CD4-positive, alpha-beta memory T cell (primary cell): ENCODE measurements around the gene KCNN1. TPM values are rescaled to one million over a fixed set of nuclear protein-coding genes. Genes with fewer than 3 reads are reported as not detected.
"Not testable (repeated sequence)": the region's sequence is repeated elsewhere in the genome, so short reads cannot be mapped to it uniquely, and the experiment has no call there.

Source experiments
- CTCF ChIA-PET: fragments of 350-600 bp; sonication (Branson Sonifier 250); formaldehyde crosslinking; loops from one replicate; lab custom pipeline; 2021; ENCODE audit warnings: inconsistent platforms; ENCODE audit not compliant: partially characterized antibody; lab: Charles Lee
- POLR2A ChIA-PET: fragments of 350-600 bp; sonication (Branson Sonifier 250); formaldehyde crosslinking; loops from one replicate; lab custom pipeline; 2021; ENCODE audit not compliant: partially characterized antibody; lab: Charles Lee
- DNase-seq, 5 donors: peaks; one replicate each; pipeline versions ENCODE4 v3.0.0 to v3.0.0-alpha.2; 2020 to 2022; ENCODE audit warnings: mixed read lengths in 1 of 5
- H3K27ac ChIP-seq: one replicate; pipeline ENCODE4 v1.7.0; 2013; ENCODE audit warnings: low read depth, low read length
- H3K27me3 ChIP-seq: 2 replicates; pipeline ENCODE4 v1.7.0; 2013; ENCODE audit warnings: mild to moderate bottlenecking, low read length, moderate library complexity; ENCODE audit not compliant: insufficient read depth
- H3K36me3 ChIP-seq: 2 replicates; pipeline ENCODE4 v1.7.0; 2013; ENCODE audit warnings: mild to moderate bottlenecking, low read length, moderate library complexity; ENCODE audit not compliant: insufficient read depth
- H3K4me1 ChIP-seq: 2 replicates; pipeline ENCODE4 v1.7.0; 2013; ENCODE audit warnings: mild to moderate bottlenecking, low read length, moderate library complexity; ENCODE audit not compliant: insufficient read depth
- H3K4me3 ChIP-seq, 2 donors: one replicate each; pipeline ENCODE4 v1.7.0; 2013; ENCODE audit warnings: low read length in 2 of 2, mild to moderate bottlenecking in 1 of 2
- H3K9me3 ChIP-seq, 2 donors: one replicate each; pipeline ENCODE4 v1.7.0; 2013; ENCODE audit warnings: low read length in 2 of 2, control low read depth in 1 of 2; ENCODE audit not compliant: control insufficient read depth in 1 of 2
- H3K27ac Mint-ChIP-seq, 7 donors: one replicate each; pipeline ENCODE4 v1.8.0; 2020 to 2021; ENCODE audit warnings: mixed read lengths in 7 of 7, mild to moderate bottlenecking in 6 of 7, inconsistent platforms in 3 of 7, moderate library complexity in 3 of 7
- H3K27me3 Mint-ChIP-seq, 2 donors: one replicate each; pipeline ENCODE4 v1.8.0; 2020 to 2021; ENCODE audit warnings: mixed read lengths in 2 of 2
- H3K36me3 Mint-ChIP-seq, 2 donors: one replicate each; pipeline ENCODE4 v1.8.0; 2020 to 2021; ENCODE audit warnings: mixed read lengths in 2 of 2, inconsistent platforms in 1 of 2, mild to moderate bottlenecking in 1 of 2
- H3K4me1 Mint-ChIP-seq, 4 donors: one replicate each; pipeline ENCODE4 v1.8.0; 2020 to 2021; ENCODE audit warnings: mixed read lengths in 4 of 4, mild to moderate bottlenecking in 1 of 4
- H3K4me3 Mint-ChIP-seq, 8 donors: one replicate each; pipeline ENCODE4 v1.8.0; 2020 to 2021; ENCODE audit warnings: mixed read lengths in 8 of 8, mild to moderate bottlenecking in 7 of 8, moderate library complexity in 6 of 8, inconsistent platforms in 3 of 8
- H3K9me3 Mint-ChIP-seq, 8 donors: one replicate each; pipeline ENCODE4 v1.8.0; 2020 to 2021; ENCODE audit warnings: mixed read lengths in 8 of 8, mild to moderate bottlenecking in 5 of 8, inconsistent platforms in 3 of 8, moderate library complexity in 1 of 8
- intact Hi-C: fragments of 100-400 bp; cut with micrococcal nuclease; formaldehyde crosslinking; loops from one replicate; pipeline ENCODE4 v1.15.1; 2023
- polyA plus RNA-seq, 2 donors: library from polyadenylated mRNA; unstranded; fragments of 300-500 nt; fragmentation: Illumina TruSeq; gene quantifications; one replicate each; pipeline ENCODE4 v1.2.3, GENCODE V29; 2021
- total RNA-seq, 2 experiments: library from RNA; stranded (reverse); gene quantifications; one replicate each; pipeline ENCODE4 v1.2.3, GENCODE V29; 2021

KCNN1 gene
- total and polyA plus RNA-seq, 4 experiments from 2014 or later, result not detected

DNA sequence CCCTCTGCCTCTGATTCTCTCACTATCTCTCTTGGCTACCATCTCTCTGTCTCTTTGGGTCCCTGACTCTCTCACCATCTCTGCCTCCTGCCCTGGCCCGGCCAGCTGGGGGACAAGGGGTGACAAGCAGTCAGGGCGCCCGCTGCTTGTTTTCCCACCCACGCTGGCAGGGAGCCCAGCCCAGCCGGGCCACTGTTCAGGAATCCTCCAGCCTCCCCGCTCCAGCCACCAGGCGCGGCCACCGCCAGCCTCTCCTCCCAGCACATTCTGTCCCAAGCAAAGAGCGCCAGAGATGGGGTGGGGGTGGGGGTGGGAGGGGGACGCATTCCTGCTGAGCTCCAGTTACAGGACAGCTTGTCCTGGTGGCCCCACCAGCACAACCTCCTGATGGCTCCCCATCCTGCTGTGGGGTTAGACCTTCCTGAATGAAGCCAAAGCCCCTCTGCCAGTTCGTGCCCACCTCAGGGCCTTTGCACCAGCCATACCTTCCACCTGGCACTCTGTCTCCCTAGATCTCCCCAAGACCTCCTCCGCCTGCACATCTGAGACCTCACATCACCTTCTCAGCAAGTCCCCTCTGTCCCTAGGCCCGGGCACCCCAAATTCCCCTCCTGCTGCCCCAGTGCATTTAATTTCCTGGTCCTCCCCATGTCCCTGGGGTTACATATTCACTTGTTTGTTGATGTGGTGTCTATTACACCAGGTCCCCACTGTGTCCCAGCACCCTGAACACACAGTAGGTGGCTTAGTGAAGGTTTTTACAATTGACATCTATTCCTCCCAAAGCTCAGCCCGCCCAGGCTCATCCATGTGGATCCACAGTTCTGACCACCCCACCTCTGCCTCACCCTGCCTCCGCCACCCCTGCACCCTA is 53.5 kb downstream of the KCNN1 start:
- H3K27me3 Mint-ChIP-seq, result no peaks in the 10 kb centered on the region
- no peak overlapping the region for H3K4me3 ChIP-seq
- H3K4me3 Mint-ChIP-seq, result peak overlapping the region in 4 of 8 donors; percentile 6 to 85 (median 34)
- H3K9me3 ChIP-seq, result no peaks in the 10 kb centered on the region
- intact Hi-C loops, result loop anchor here (1.0 kb wide), 1 partner anchor 12 kb away; the partner anchor contains the start of gene ARRDC2
- no peaks in the 10 kb centered on the region for H3K9me3 Mint-ChIP-seq
- H3K27me3 ChIP-seq, result no peaks in the 10 kb centered on the region
- H3K4me1 Mint-ChIP-seq, result peaks cover 42 to 77% (median 60%) of the 10 kb centered on the region in 4 donors
- peaks cover 3 to 7% of the 10 kb centered on the region in 2 donors for H3K36me3 Mint-ChIP-seq
- CTCF ChIA-PET, result interaction anchor here (1.0 kb wide), 1 partner anchor 13 kb away, joined by 4 read pairs; no protein-coding TSS in a partner anchor
- POLR2A ChIA-PET, result interaction anchor here (0.7 to 7.6 kb wide), 9 partner anchors 10 to 36 kb away, joined by 3 to 135 read pairs (median 5); partner anchors contain the start of gene ARRDC2
- no peak for DNase-seq
- H3K27ac ChIP-seq, result peak overlapping the region; percentile 66
- peaks cover 1% of the 10 kb centered on the region for H3K36me3 ChIP-seq
- peaks cover 68% of the 10 kb centered on the region for H3K4me1 ChIP-seq
- peak overlapping the region; percentile 91 to 99 (median 96) for H3K27ac Mint-ChIP-seq

GRCh38 chr19:18021121-18021755 is 54.3 kb downstream of the KCNN1 start:
- Histone ChIP-seq H3K4me3 (no peak overlapping the region), H3K4me1 (peaks cover 61% of the 10 kb centered on the region)
- H3K27ac Mint-ChIP-seq, result peak overlapping the region; percentile 91 to 99 (median 96)

DNA sequence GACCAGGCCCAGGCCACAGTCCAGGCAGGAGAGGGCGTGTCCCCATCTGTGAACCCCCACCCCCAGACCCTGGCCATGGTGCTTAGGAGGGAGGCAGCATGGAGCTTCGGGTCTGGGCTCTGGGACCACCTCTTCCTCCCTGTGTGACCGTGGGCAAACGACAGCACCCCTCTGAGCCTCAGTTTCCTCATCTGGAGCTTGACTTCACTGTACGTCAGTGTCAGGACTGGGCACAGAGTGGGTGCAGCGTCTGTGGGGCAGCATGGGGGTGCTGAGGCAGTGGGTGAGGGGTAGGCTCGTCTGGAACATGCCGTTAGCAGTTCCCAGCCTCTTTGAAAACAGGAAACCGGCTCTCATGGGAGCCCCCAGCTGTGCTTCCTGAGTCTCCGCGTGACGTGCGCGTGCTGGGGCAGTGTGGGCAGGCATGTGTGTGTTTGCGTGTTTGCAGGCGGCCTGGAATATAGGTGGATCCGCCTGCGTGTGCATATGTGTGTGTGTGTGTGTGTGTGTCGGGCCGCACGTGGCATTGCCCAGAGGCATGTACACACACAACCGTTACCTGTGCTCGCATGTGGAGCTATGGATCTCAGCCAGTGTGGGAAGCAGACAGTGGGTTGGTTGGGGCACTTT is 56.8 kb downstream of the KCNN1 start:
- Histone ChIP-seq H3K36me3 (no peaks in the 10 kb centered on the region), H3K9me3 (no peaks in the 10 kb centered on the region), H3K27ac (peak overlapping the region; percentile 73), H3K4me1 (peaks cover 45% of the 10 kb centered on the region), H3K4me3 (no peak overlapping the region), H3K27me3 (no peaks in the 10 kb centered on the region)
- ChIA-PET POLR2A (interaction anchor here (0.8 to 7.6 kb wide), 11 partner anchors 10 to 258 kb away, joined by 3 to 135 read pairs (median 5); partner anchors contain the start of genes ARRDC2, IL12RB1 and JUND), CTCF (interaction anchor here (0.9 to 1.6 kb wide), 5 partner anchors 16 to 90 kb away, joined by 3 to 5 read pairs (median 3); no protein-coding TSS in a partner anchor)
- intact Hi-C loops, result loop anchor here (1.0 to 2.0 kb wide), 2 partner anchors 9 to 21 kb away; no protein-coding TSS in a partner anchor
- H3K4me3 Mint-ChIP-seq, result peak overlapping the region; percentile 57 to 80 (median 74)
- no peaks in the 10 kb centered on the region for H3K27me3 Mint-ChIP-seq
- peak; percentile 79 to 92 (median 81) for DNase-seq
- H3K36me3 Mint-ChIP-seq, result peaks cover 0 to 3% of the 10 kb centered on the region in 2 donors
- peak overlapping the region; percentile 91 to 99 (median 96) for H3K27ac Mint-ChIP-seq
- H3K9me3 Mint-ChIP-seq, result no peaks in the 10 kb centered on the region
- H3K4me1 Mint-ChIP-seq, result peaks cover 37 to 62% (median 49%) of the 10 kb centered on the region in 4 donors

More at GRCh38 chr19:18021121-18021755, 54.3 kb downstream of the KCNN1 start:
- no peaks in the 10 kb centered on the region for H3K9me3 ChIP-seq
- peaks cover 0 to 3% of the 10 kb centered on the region in 2 donors for H3K36me3 Mint-ChIP-seq
- H3K27ac ChIP-seq, result peak overlapping the region; percentile 66
- no peaks in the 10 kb centered on the region for H3K9me3 Mint-ChIP-seq
- H3K4me3 Mint-ChIP-seq, result peak overlapping the region; percentile 45 to 85 (median 68)
- intact Hi-C loops, result loop anchor here (1.0 kb wide), 1 partner anchor 13 kb away; the partner anchor contains the start of gene ARRDC2
- no peaks in the 10 kb centered on the region for H3K27me3 ChIP-seq
- H3K36me3 ChIP-seq, result no peaks in the 10 kb centered on the region
- DNase-seq, result peak; percentile 57 to 91 (median 64)
- H3K27me3 Mint-ChIP-seq, result no peaks in the 10 kb centered on the region
- ChIA-PET CTCF (no interaction called here), POLR2A (interaction anchor here (0.7 to 7.6 kb wide), 9 partner anchors 10 to 88 kb away, joined by 3 to 135 read pairs (median 4); partner anchors contain the start of genes ARRDC2 and CCDC124)
- H3K4me1 Mint-ChIP-seq, result peaks cover 41 to 76% (median 60%) of the 10 kb centered on the region in 4 donors

DNA sequence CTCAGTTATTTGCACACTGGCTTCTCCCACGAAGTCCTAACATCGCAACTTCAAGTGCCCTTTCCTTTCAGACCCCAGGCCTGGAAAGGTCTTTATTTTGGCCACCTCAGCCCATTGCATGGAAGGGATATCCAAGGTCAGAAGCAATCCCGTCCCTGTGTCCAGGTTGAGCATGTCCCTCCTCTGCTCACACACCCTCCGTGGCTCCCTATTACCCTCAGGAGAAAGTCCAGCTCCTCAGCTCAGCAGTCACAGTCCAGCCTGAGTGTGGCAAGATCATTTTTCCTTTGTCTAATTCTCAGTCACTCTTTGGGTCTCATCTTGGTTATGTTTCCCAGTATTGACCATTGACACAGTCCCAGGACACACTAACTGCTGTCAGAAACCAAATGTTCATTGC is 60.2 kb downstream of the KCNN1 start:
- Mint-ChIP-seq H3K27ac (peak overlapping the region in 4 of 7 donors; percentile 42 to 59 (median 55)), H3K4me3 (no peak overlapping the region), H3K9me3 (no peaks in the 10 kb centered on the region), H3K36me3 (peaks cover 0 to 2% of the 10 kb centered on the region in 2 donors), H3K4me1 (peaks cover 23 to 46% (median 35%) of the 10 kb centered on the region in 4 donors), H3K27me3 (no peaks in the 10 kb centered on the region)
- Histone ChIP-seq H3K27ac (no peak overlapping the region), H3K36me3 (no peaks in the 10 kb centered on the region), H3K9me3 (no peaks in the 10 kb centered on the region), H3K4me1 (peaks cover 25% of the 10 kb centered on the region), H3K4me3 (no peak overlapping the region), H3K27me3 (no peaks in the 10 kb centered on the region)
- intact Hi-C loops, result no loop called here
- ChIA-PET CTCF (interaction anchor here (0.9 kb wide), 1 partner anchor 20 kb away, joined by 3 read pairs; no protein-coding TSS in a partner anchor), POLR2A (interaction anchor here (5.1 to 7.6 kb wide), 2 partner anchors 11 to 16 kb away, joined by 30 to 85 read pairs; no protein-coding TSS in a partner anchor)
- DNase-seq, result no peak

GRCh38 chr19:18029617-18030338 is 62.9 kb downstream of the KCNN1 start:
- POLR2A ChIA-PET, result interaction anchor here (1.2 to 5.1 kb wide), 3 partner anchors 14 to 29 kb away, joined by 3 to 30 read pairs (median 3); no protein-coding TSS in a partner anchor
- DNase-seq, result no peak

DNA sequence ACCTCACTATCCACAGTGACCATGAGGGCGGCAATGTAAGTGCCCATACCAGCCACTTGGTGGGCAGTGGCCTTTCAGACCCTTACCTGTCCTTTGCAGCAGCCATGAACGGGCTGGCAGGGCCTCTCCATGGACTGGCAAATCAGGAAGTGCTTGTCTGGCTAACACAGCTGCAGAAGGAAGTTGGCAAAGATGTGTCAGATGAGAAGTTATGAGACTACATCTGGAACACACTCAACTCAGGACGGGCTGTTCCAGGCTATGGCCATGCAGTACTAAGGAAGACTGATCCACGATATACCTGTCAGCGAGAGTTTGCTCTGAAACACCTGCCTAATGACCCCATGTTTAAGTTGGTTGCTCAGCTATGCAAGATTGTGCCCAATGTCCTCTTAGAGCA is 64.5 kb downstream of the KCNN1 start:
- not testable (repeated sequence) for H3K9me3 Mint-ChIP-seq, H3K27ac ChIP-seq, H3K4me3 Mint-ChIP-seq

More at GRCh38 chr19:18029617-18030338, 62.9 kb downstream of the KCNN1 start:
- Mint-ChIP-seq H3K4me3 (no peak overlapping the region), H3K9me3 (no peaks in the 10 kb centered on the region), H3K27ac (peak overlapping the region in 1 of 7 donors; percentile 63), H3K27me3 (no peaks in the 10 kb centered on the region), H3K4me1 (peaks cover 9 to 22% (median 15%) of the 10 kb centered on the region in 4 donors), H3K36me3 (no peaks in the 10 kb centered on the region)
- no peaks in the 10 kb centered on the region for H3K27me3 ChIP-seq
- peaks cover 2% of the 10 kb centered on the region for H3K4me1 ChIP-seq
- intact Hi-C loops, result no loop called here
- no peak overlapping the region for H3K4me3 ChIP-seq
- H3K27ac ChIP-seq, result no peak overlapping the region
- no peaks in the 10 kb centered on the region for H3K9me3 ChIP-seq
- CTCF ChIA-PET, result interaction anchor here (0.6 to 2.9 kb wide), 5 partner anchors 12 to 259 kb away, joined by 3 to 9 read pairs (median 7); no protein-coding TSS in a partner anchor
- H3K36me3 ChIP-seq, result no peaks in the 10 kb centered on the region

More for the DNA sequence above, 64.5 kb downstream of the KCNN1 start:
- ChIA-PET CTCF (interaction anchor here (1.7 kb wide), 1 partner anchor 13 kb away, joined by 5 read pairs; no protein-coding TSS in a partner anchor), POLR2A (interaction anchor here (0.7 to 1.3 kb wide), 8 partner anchors 10 to 30 kb away, joined by 3 to 5 read pairs (median 4); no protein-coding TSS in a partner anchor)
- H3K27me3 ChIP-seq, H3K4me3 ChIP-seq, DNase-seq, H3K4me1 ChIP-seq, H3K36me3 Mint-ChIP-seq, intact Hi-C loops, H3K27me3 Mint-ChIP-seq, H3K9me3 ChIP-seq, H3K36me3 ChIP-seq: not testable (repeated sequence)
- Mint-ChIP-seq H3K4me1 (peaks cover 5 to 16% (median 10%) of the 10 kb centered on the region in 4 donors), H3K27ac (peak overlapping the region in 5 of 7 donors; percentile 7 to 75 (median 26))
